ENCODE measurements around the gene MPIG6B.
"Not testable (repeated sequence)": the region's sequence is repeated elsewhere in the genome, so short reads cannot be mapped to it uniquely, and the experiment has no call there.

The MPIG6B gene

DNA sequence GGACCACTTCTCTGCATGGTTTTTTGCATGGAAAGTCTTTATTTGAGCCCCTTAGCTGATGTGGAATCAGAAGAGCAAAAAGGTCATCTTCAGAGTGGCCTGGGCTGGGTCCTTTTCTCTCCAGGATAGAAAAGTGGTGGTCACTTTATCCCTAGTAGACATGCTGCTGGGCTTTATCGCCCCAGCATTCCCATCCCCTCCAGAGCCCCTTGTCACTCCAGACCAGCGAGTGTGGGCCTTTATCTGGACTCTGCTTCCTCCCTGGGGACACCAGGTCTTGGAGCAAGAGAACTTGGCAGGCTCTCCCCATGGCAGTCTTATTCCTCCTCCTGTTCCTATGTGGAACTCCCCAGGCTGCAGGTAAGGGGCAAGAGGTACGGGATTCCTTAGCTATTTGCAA, 16.6 kb upstream of the MPIG6B start, which contains the start of gene LY6G6F:
TSS of gene LY6G6F (plus strand) at position 268 of the 400 bp plus-strand sequence. CDS start at position 309, 41 bp downstream.
- TF ChIP-seq GABPA (IDR thresholded peaks at IDR 0.05; ENCODE audit: low read depth) (no peak), SPI1 (IDR thresholded peaks at IDR 0.05; ENCODE audit: borderline replicate concordance, low read depth) (no peak)
- Histone ChIP-seq H3K4me3 (replicated peaks; ENCODE audit: insufficient read depth, low read length) (no peak within 1 kb of the TSS), H3K27me3 (ENCODE audit: insufficient read depth, poor library complexity, severe bottlenecking) (no peaks in the 10 kb centered on the region), H3K27ac (replicated peaks) (no peak within 1 kb of the TSS)
- DNase-seq (ENCODE audit: low read depth in 1 of 2, low spot score in 1 of 2) = no peak

DNA sequence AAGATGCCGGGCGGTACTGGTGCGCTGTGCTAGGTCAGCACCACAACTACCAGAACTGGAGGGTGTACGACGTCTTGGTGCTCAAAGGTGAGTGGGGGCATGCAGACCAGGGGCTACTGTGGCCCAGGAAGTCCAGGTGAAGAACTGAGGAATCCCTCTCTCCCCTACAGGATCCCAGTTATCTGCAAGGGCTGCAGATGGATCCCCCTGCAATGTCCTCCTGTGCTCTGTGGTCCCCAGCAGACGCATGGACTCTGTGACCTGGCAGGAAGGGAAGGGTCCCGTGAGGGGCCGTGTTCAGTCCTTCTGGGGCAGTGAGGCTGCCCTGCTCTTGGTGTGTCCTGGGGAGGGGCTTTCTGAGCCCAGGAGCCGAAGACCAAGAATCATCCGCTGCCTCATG, 15.5 kb upstream of the MPIG6B start:
- no peak for TF ChIP-seq POLR2AphosphoS5 (IDR thresholded peaks at IDR 0.05; ENCODE audit: low read depth)
- TF ChIP-seq, protein P1, sequence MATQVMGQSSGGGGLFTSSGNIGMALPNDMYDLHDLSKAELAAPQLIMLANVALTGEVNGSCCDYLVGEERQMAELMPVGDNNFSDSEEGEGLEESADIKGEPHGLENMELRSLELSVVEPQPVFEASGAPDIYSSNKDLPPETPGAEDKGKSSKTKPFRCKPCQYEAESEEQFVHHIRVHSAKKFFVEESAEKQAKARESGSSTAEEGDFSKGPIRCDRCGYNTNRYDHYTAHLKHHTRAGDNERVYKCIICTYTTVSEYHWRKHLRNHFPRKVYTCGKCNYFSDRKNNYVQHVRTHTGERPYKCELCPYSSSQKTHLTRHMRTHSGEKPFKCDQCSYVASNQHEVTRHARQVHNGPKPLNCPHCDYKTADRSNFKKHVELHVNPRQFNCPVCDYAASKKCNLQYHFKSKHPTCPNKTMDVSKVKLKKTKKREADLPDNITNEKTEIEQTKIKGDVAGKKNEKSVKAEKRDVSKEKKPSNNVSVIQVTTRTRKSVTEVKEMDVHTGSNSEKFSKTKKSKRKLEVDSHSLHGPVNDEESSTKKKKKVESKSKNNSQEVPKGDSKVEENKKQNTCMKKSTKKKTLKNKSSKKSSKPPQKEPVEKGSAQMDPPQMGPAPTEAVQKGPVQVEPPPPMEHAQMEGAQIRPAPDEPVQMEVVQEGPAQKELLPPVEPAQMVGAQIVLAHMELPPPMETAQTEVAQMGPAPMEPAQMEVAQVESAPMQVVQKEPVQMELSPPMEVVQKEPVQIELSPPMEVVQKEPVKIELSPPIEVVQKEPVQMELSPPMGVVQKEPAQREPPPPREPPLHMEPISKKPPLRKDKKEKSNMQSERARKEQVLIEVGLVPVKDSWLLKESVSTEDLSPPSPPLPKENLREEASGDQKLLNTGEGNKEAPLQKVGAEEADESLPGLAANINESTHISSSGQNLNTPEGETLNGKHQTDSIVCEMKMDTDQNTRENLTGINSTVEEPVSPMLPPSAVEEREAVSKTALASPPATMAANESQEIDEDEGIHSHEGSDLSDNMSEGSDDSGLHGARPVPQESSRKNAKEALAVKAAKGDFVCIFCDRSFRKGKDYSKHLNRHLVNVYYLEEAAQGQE (IDR thresholded peaks at IDR 0.05; ENCODE audit: insufficient replicate concordance, low read depth) = no peak
- no peak for TF ChIP-seq SPI1 (IDR thresholded peaks at IDR 0.05; ENCODE audit: borderline replicate concordance, low read depth)
- TF ChIP-seq GABPA (IDR thresholded peaks at IDR 0.05; ENCODE audit: low read depth) = no peak
- TF ChIP-seq, protein P2, sequence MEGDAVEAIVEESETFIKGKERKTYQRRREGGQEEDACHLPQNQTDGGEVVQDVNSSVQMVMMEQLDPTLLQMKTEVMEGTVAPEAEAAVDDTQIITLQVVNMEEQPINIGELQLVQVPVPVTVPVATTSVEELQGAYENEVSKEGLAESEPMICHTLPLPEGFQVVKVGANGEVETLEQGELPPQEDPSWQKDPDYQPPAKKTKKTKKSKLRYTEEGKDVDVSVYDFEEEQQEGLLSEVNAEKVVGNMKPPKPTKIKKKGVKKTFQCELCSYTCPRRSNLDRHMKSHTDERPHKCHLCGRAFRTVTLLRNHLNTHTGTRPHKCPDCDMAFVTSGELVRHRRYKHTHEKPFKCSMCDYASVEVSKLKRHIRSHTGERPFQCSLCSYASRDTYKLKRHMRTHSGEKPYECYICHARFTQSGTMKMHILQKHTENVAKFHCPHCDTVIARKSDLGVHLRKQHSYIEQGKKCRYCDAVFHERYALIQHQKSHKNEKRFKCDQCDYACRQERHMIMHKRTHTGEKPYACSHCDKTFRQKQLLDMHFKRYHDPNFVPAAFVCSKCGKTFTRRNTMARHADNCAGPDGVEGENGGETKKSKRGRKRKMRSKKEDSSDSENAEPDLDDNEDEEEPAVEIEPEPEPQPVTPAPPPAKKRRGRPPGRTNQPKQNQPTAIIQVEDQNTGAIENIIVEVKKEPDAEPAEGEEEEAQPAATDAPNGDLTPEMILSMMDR (IDR thresholded peaks at IDR 0.05; ENCODE audit: insufficient read depth, low read length) = no peak
- Histone ChIP-seq H3K27ac (replicated peaks) (no peak overlapping the region), H3K4me3 (replicated peaks; ENCODE audit: insufficient read depth, low read length) (no peak overlapping the region), H3K27me3 (ENCODE audit: insufficient read depth, poor library complexity, severe bottlenecking) (no peaks in the 10 kb centered on the region)
- no peak for DNase-seq (ENCODE audit: low read depth in 1 of 2, low spot score in 1 of 2)

DNA sequence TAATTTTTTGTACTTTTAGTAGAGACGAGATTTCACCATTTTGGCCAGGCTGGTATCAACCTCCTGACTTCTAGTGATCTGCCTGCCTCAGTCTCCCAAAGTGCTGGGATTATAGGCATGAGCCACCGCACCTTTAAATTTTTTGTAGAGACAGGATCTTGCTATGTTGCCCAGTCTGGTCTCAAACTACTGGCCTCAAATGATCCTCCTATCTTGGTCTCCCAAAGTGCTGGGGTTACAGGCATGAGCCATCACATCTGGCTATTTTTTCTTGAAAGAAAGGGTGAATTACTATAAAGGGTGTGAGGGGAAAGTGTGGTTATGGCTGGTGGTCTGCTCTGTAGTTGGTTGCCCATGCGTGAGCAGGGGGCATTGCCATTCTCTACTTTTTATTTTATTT, 14.9 kb upstream of the MPIG6B start:
- H3K27me3 ChIP-seq (ENCODE audit: insufficient read depth, poor library complexity, severe bottlenecking) = no peaks in the 10 kb centered on the region
- DNase-seq (ENCODE audit: low read depth in 1 of 2, low spot score in 1 of 2) = no peak
- H3K27ac ChIP-seq (replicated peaks) = no peak overlapping the region
- no peak for TF ChIP-seq POLR2AphosphoS5 (IDR thresholded peaks at IDR 0.05; ENCODE audit: low read depth)
- H3K4me3 ChIP-seq (replicated peaks; ENCODE audit: insufficient read depth, low read length) = no peak overlapping the region

DNA sequence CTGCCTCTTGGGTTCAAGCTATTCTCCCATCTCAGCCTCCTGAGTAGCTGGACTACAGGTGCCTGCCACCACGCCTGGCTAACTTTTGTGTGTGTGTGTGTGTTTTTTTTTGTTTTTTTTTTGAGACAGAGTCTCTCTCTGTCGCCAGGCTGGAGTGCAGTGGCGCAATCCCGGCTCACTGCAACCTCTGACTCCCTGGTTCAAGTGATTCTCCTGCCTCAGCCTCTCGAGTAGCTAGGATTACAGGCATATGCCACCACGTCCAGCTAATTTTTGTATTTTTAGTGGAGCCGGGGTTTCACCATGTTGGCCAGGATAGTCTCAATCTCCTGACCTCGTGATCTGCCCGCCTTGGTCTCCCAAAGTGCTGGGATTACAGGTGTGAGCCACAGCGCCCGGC, 14.0 kb upstream of the MPIG6B start:
- not testable (repeated sequence) for H3K27ac ChIP-seq (replicated peaks); H3K27me3 ChIP-seq (ENCODE audit: insufficient read depth, poor library complexity, severe bottlenecking); H3K4me3 ChIP-seq (replicated peaks; ENCODE audit: insufficient read depth, low read length); DNase-seq (ENCODE audit: low read depth in 1 of 2, low spot score in 1 of 2)

DNA sequence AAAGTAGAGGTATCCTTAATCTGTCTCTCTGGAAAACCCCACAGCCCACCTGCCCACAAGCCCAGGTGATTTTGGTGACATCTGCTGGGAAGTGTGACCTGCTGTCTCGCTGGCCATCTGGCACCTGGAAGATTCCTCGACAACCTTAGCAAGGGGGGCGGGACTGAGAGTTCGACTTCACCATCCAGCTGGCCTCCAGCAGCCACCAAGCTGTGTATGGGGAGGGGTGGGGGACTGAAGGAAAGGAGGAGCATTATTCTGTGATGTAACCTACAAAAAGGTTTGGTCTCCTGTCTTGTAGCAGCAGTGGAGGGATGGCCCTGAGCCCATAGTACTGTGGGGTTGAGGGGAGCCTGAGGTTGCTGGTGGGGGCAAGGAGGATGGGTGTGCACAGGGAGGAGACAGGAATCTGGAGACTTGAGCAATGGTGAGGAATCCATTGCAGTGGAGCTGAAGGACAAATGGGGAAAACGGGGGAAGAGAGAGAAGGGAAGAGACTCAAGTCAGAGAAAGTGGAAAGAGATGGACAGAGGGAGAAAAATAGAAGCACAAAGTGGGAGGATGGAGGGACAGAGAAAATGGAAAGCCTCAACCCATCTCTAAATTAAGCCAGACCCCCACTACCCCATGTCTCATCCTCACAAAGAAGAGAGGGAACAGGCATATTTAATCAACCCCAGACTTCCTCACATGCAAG, 12.5 kb upstream of the MPIG6B start:
- no peak for DNase-seq (ENCODE audit: low read depth in 1 of 2, low spot score in 1 of 2)
- Histone ChIP-seq H3K27ac (replicated peaks) (no peak overlapping the region), H3K27me3 (ENCODE audit: insufficient read depth, poor library complexity, severe bottlenecking) (no peaks in the 10 kb centered on the region), H3K4me3 (replicated peaks; ENCODE audit: insufficient read depth, low read length) (no peak overlapping the region)
- TF ChIP-seq, protein P1 (IDR thresholded peaks at IDR 0.05; ENCODE audit: insufficient replicate concordance, low read depth) = no peak
- TF ChIP-seq, protein P2 (IDR thresholded peaks at IDR 0.05; ENCODE audit: insufficient read depth, low read length) = no peak
- no peak for TF ChIP-seq POLR2AphosphoS5 (IDR thresholded peaks at IDR 0.05; ENCODE audit: low read depth)
- TF ChIP-seq GABPA (IDR thresholded peaks at IDR 0.05; ENCODE audit: low read depth) = no peak

All from HL-60 (cell line).